Stimulated activated naive CD4-positive, alpha-beta T cell (primary cell): ENCODE data around the gene ZC3H12D.
A peak's percentile ranks its signal among the peaks of the same experiment; 100 is the strongest.
"Not testable (repeated sequence)": the region's sequence is repeated elsewhere in the genome, so short reads cannot be mapped to it uniquely, and the experiment has no call there.

ENCODE experiments used
- DNase-seq, 6 experiments: peaks; one replicate each; lab custom pipeline; 2025; lab: John Stamatoyannopoulos, UW

Gene ZC3H12D

GRCh38 chr6:149483849-149484655 is 762 bp downstream of the ZC3H12D start:
- no peak for DNase-seq

DNA sequence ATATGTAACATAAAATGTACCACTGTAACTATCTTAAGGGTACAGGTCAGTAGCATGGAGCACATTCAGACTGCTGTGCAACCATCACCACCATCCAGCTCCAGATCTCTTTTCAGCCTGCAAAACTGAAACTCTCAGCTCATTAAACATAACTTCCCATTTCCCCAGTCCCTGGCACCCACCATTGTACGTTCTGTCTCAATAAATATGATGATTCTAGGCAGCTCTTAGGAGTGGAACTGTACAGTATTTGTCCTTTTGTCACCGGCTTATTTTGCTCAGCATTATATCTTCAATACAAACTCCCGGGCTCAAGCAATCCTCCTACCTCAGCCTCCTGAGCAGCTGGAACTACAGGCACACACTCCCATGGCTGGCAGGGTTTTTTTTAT is 1.5 kb downstream of the ZC3H12D start:
- no peak for DNase-seq

DNA sequence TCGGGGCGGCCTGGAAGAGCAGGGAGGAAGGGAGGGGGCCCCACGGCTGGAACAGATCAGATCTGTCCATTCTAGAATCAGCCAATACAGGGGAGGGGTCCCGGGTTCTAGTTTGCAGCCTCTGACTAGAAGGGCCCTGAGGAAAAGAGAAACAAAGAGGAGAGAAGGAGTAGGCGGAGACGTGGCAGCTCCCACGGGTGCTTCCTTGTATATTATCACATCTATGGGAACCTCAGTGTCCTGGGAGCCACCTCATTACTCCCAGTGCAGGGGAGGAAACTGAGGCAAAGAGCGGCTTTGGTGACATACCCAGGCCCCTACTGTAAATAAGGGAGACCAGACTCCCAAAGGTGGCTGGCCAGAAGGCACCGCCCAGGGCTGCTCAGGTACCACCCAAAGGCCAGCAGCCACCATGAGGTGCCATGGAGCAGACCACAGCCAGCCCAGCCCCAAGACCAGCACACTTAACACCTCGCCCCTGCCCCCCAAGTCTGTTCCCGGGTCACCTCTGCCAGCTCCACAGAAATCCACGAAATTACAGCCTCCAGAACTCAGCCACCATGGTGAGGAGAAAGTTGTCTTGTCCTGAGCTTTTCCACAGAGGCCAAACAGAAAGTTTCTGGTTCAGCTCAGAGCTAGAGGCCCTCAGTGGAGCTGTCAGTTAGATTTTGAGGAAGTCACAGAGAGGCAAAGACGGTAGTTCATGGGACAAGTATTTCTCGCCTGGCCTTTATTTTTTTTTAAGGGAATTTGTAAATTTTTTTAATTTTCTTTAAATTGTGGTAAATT is 2.1 kb downstream of the ZC3H12D start:
- peak in 1 of 6 experiments; percentile 12 for DNase-seq

DNA sequence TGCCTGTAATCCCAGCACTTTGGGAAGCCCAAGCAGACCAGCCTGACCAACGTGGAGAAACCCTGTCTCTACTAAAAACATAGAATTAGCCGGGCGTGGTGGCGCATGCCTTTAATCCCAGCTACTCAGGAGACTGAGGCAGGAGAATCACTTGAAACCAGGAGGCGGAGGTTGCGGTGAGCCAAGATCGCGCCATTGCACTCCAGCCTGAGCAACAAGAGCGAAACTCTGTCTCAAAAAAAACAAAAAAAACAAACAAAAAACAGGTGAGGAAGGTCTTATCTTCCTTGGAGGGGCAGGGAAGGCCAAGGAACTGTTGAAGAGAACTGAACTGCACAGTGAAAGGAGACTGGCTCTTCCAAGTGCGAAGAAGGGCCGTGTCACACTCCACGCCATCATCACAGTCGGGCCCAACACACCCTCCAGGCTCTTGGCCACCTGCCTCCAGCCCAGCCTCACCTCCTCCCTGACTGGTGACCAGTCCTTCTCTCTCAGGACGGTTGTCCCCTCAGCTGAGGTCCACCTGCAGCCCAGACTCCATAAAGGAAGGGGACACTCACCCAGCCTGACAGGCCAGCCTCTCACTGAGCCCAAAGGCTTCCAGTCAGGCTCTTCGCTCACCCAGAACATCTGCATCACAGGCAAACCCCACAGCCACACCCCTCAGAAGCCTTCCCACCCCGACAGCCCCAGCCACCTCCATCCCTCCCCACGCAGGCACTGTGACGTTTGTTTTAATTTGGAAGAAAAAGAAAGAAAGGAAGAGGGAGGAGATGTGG is 4.1 kb downstream of the ZC3H12D start:
- peak in 5 of 6 experiments; percentile 10 to 37 (median 20) for DNase-seq

GRCh38 chr6:149478631-149479314 is 6.0 kb downstream of the ZC3H12D start:
- DNase-seq, result no peak

- no peak for DNase-seq
Measured at GRCh38 chr6:149477544-149477943, 7.3 kb downstream of the ZC3H12D start.

DNA sequence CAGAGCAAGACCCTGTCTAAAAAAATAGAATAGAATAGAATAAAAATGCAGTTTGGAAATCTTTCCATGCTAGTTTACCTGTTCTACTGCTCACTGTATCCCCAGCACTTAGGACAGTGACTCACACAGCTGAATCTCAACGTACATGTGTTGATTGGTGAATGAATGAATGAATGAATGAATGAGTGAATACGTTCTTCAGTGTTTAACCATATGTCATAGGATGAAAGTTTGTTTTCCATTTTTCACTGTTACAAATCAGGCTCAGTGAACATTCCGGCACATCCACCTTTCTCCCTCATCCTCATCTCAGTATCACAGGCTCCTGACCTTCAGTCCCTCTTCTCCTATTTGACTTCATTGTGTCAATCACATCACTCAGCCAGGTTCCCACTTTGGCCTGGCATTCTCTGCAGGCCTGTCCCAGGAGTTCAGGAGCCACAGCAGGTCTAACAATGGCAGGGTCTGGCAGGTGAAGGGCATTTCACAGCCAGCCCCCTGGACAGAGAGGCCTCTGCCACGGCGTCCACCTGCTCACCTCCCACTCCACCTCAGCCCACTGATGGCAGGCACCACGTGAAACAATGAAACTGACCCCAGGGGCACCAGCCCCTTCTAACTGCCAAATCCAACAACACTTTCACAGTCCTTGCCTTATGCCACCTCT is 7.9 kb downstream of the ZC3H12D start:
- no peak for DNase-seq

GRCh38 chr6:149474108-149474935 is 10.5 kb downstream of the ZC3H12D start:
- no peak for DNase-seq

- DNase-seq, result peak in 1 of 6 experiments; percentile 10
Measured at GRCh38 chr6:149473080-149474052, 11.4 kb downstream of the ZC3H12D start.

- DNase-seq, result no peak
Measured at GRCh38 chr6:149472241-149472640, 12.6 kb downstream of the ZC3H12D start.

DNA sequence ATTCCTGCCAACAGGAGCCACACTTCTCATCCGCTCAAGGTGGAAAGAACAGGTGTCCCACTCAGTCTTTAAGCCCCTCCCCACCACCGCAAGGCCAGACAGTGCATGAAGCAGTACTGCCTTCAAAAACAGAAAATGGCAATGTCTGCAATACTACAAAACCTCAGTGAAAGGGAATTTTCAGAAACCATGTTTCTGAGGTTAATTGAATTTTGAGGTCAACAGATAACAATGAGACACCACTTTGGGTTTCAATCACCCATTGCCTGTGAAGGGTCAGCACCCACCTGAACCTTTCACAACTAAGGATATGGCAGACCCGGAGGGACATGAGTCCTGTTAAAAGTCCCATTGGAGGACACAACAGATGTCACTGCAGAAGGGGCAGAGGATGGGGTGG is 13.0 kb downstream of the ZC3H12D start:
- no peak for DNase-seq

- DNase-seq, result no peak
Measured at GRCh38 chr6:149470948-149471347, 13.9 kb downstream of the ZC3H12D start.

DNA sequence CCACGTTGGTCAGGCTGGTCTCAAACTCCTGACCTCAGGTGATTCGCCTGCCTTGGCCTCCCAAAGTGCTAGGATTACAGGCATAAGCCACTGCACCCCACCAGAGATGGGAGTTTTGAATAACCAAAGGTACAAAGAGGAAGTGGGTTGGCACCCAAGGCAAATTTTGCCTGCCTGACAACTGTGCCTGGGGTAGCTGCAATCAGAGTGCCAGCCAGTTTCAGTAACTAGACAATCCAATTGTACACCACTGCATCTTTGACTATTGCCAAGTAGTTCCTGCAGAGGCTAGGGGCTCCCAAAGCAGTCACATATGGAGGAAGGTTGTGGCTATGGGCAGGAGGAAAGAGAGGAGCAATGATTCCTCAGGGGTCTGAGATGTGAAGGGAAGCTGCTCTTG is 16.6 kb downstream of the ZC3H12D start:
- no peak for DNase-seq

- no peak for DNase-seq
Measured at GRCh38 chr6:149467265-149467664, 17.5 kb downstream of the ZC3H12D start.

DNA sequence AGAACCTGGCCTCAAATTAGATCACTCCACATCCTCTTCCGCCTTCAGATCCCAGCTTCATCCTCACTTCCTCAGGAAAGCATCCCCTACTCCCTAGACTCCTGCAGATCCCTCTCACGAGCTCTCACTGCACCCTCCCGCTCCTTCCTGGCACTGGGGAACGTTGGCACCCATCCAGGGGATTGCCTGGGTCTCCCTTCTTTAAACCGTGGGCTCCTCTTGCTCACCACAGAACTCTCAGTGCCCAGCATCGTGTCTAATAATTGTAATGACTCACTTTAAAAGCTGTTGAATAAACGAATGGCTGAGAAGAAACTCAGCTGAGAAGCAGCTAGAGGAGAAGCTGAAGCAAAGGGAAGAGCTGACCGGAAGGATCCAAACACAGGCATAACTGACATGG is 20.4 kb downstream of the ZC3H12D start:
- no peak for DNase-seq

DNA sequence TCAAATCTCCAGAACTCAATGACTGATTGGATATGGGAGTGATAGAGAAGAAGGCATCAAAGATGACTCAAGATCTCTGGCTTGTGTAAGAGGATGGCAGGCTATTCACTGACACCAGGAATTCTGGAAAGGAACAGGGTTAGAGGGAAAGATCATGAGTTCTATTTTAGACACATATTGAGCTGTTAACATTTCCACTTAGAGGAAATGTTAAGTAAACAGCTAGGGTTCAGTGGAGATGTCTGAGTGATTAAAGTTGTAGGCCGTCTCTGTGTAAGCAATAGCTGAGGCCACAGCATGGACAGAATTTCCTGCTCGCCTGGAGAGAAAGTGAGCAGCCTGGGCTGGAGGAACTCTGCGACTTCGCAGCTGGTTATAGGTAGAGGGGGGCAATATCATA is 21.0 kb downstream of the ZC3H12D start:
- no peak for DNase-seq

DNA sequence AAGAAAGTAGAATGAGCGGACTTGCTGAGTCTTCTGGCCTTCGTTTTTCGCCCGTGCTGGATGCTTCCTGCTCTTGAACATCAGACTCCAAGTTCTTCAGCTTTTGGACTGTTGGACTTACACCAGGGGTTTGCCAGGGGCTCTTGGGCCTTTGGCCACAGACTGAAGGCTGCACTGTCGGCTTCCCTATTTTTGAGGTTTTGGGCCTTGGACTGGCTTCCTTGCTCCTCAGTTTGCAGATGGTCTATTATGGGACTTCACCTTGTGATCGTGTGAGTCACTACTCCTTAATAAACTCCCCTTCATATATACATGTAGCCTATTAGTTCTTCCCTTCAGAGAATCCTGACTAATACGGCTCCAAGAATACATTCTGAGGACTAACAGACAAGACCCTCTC is 22.1 kb downstream of the ZC3H12D start:
- DNase-seq, result not testable (repeated sequence)

- no peak for DNase-seq
Measured at GRCh38 chr6:149461670-149462069, 23.1 kb downstream of the ZC3H12D start.

DNA sequence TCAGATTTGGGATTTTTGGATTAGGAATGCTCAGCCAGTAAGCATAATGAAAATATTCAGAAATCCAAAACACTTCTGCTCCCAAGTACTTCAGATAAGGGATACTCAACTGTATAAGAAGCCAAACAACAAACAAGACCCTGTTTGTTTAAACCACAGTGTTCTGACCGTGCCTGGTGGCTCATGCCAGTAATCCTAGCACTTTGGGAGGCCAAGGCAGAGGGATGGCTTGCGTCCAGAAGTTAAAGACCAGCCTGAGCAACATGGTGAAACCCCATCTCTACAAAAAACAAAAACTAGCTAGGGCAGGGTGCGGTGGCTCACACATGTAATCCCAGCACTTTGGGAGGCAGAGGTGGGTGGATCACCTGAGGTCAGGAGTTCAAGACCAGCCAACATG is 24.6 kb downstream of the ZC3H12D start:
- DNase-seq, result not testable (repeated sequence)
